Gastrocnemius medialis (tissue), 4 donors: ENCODE data around the gene RWDD2A. TPM values are rescaled to one million over a fixed set of nuclear protein-coding genes. Genes with fewer than 3 reads are reported as not detected.
A peak's percentile ranks its signal among the peaks of the same experiment; 100 is the strongest.

Source experiments
- ATAC-seq, 2 donors: fragments of 150-250 bp; one replicate each; pipeline ENCODE4 v1.9.1; 2016
- DNase-seq, 2 donors: peaks; one replicate each; pipeline ENCODE4 v3.0.0-alpha.2; 2019
- H3K27ac ChIP-seq, 4 donors: fragments of 200-600 bp; sonication (generic); 1 replicate in 1 of 4; 2 replicates in 3 of 4; pipeline ENCODE4 v1.5.1; 2016 to 2018; ENCODE audit warnings: mild to moderate bottlenecking in 2 of 4, moderate library complexity in 1 of 4
- H3K27me3 ChIP-seq, 3 donors: fragments of 200-600 bp; sonication (generic) in 2 of 3; 1 replicate in 1 of 3; 2 replicates in 2 of 3; pipeline versions ENCODE4 v1.5.1 to v1.6.0; 2016 to 2019; ENCODE audit warnings: mild to moderate bottlenecking in 1 of 3, moderate library complexity in 1 of 3
- H3K36me3 ChIP-seq, 2 donors: fragments of 200-600 bp; sonication (generic) in 1 of 2; one replicate each; pipeline ENCODE4 v1.5.1; 2017 to 2018
- H3K4me1 ChIP-seq, 2 donors: fragments of 200-600 bp; sonication (generic) in 1 of 2; one replicate each; pipeline ENCODE4 v1.5.1; 2016 to 2017; ENCODE audit warnings: mild to moderate bottlenecking in 2 of 2
- H3K4me3 ChIP-seq, 4 donors: fragments of 200-600 bp; sonication (generic) in 3 of 4; 1 replicate in 1 of 4; 2 replicates in 3 of 4; pipeline ENCODE4 v1.5.1; 2016 to 2019; ENCODE audit warnings: mild to moderate bottlenecking in 2 of 4
- H3K9me3 ChIP-seq, 3 donors: fragments of 200-600 bp; sonication (generic) in 2 of 3; 1 replicate in 1 of 3; 2 replicates in 2 of 3; pipeline ENCODE4 v1.5.1; 2016 to 2019
- POLR2A ChIP-seq, 2 donors: fragments of 450-650 bp; IDR thresholded peaks; one replicate each; pipeline ENCODE4 v1.6.1; 2017; ENCODE audit warnings: antibody characterized with exemption in 2 of 2, mild to moderate bottlenecking in 2 of 2, moderate library complexity in 2 of 2
- in situ Hi-C, 4 donors: fragments of 200-750 bp; cut with MboI; loops; one replicate each; pipeline versions ENCODE4 v1.15.0 to v1.8.0; 2017; ENCODE audit warnings: low sequenced_read_pairs in 4 of 4
- intact Hi-C: fragments of 100-400 bp; cut with DNase I; formaldehyde crosslinking; loops from one replicate; pipeline ENCODE4 v1.15.1; 2023; ENCODE audit warnings: low total_unique reads
- total RNA-seq, 4 donors: library from RNA; depleted of rRNA; stranded (reverse); fragments of >200 nt; gene quantifications; one replicate each; pipeline versions ENCODE4 v1.1.0 to v1.2.3, GENCODE V29; 2016
- TF ChIP-seq, protein P1 (sequence below), 5 experiments: fragments of 450-650 bp in 3 of 5; fragments of 200-600 bp in 2 of 5; sonication (generic) in 2 of 5; IDR thresholded peaks in 4 of 5; conservative IDR thresholded peaks in 1 of 5; 1 replicate in 4 of 5; 2 replicates in 1 of 5; pipeline ENCODE4 v1.5.1; 2016 to 2019; ENCODE audit warnings: antibody characterized with exemption in 5 of 5, mild to moderate bottlenecking in 3 of 5, moderate library complexity in 3 of 5

RWDD2A gene
- total RNA-seq, 4 donors from 2014 or later, result 0.61 to 1.9 (median 1.2) TPM

DNA sequence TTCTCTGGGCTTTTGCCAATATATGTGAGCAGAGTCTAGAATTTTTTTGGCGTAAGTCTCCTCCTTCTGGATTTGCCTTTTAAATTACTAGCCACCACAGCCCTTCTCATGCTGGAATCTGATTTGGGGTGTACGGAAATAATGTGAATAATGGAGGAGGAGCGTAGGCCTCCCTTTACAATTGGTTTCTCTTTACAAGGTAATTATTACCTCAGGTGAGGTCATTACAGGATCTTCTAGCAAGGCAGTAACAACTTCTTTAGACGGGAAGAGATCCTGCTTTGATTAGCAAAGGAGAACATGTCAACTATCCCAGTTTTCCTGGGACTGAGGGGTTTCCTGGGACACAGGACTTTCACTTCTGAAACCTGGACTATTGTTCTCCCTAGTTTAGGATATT is 8.9 kb downstream of the RWDD2A start:
- ATAC-seq (no peak), DNase-seq (no peak)
- no peaks in the 10 kb centered on the region for H3K9me3 ChIP-seq
- peaks cover 0 to 6% of the 10 kb centered on the region in 2 donors for H3K4me1 ChIP-seq
- H3K27ac ChIP-seq, result no peak overlapping the region
- TF ChIP-seq POLR2A (IDR thresholded peaks at IDR 0.05), result no peak
- TF ChIP-seq, protein P1, sequence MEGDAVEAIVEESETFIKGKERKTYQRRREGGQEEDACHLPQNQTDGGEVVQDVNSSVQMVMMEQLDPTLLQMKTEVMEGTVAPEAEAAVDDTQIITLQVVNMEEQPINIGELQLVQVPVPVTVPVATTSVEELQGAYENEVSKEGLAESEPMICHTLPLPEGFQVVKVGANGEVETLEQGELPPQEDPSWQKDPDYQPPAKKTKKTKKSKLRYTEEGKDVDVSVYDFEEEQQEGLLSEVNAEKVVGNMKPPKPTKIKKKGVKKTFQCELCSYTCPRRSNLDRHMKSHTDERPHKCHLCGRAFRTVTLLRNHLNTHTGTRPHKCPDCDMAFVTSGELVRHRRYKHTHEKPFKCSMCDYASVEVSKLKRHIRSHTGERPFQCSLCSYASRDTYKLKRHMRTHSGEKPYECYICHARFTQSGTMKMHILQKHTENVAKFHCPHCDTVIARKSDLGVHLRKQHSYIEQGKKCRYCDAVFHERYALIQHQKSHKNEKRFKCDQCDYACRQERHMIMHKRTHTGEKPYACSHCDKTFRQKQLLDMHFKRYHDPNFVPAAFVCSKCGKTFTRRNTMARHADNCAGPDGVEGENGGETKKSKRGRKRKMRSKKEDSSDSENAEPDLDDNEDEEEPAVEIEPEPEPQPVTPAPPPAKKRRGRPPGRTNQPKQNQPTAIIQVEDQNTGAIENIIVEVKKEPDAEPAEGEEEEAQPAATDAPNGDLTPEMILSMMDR (IDR thresholded peaks at IDR 0.05 in 4 of 5, conservative IDR thresholded peaks at IDR 0.05 in 1 of 5), result no peak
- H3K36me3 ChIP-seq, result peaks cover 0 to 6% of the 10 kb centered on the region in 2 donors
- intact Hi-C loops, result no loop called here
- H3K27me3 ChIP-seq, result no peaks in the 10 kb centered on the region
- no peak overlapping the region for H3K4me3 ChIP-seq
- in situ Hi-C loops, result no loop called here

DNA sequence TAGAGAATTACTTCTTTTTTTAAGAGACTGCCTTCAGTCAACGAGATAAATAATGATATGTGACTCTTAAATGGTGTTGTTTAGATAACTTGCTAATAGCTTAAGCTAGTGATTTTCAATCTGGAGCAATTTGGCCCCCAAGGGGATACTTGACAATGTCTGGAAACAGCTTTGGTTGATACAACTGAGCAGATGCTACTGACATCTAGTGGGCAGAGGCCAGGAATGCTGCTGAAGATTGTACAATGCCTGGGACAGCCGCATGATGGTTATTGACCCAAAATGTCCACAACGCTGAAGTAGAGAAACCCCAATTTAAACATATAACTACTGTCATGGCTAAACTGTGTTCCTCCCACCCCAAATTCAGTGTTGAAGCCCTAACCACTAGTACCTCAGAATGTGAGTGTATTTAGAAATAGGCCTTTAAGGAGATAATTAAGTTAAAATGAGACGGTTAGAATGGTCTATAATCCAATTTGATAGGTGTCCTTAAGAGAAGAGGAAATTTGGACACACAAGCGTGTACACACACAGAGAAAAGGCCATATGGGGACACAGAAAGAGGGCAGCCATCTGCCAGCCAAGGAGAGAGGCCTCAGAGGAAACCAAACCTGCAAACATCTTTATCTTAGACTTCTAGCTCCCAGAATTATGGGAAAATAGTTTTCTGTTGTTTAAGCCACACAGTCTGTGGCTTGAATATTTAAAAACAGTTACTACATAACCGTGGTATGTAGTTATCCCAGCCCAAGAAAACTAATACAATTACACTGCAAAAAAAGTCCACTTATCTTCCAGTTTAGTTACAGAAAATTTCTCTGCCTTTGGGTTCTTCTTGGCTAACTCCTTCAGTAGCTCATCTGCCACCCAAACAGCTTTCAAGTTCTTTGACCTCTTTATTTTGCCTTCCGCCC is 22.2 kb downstream of the RWDD2A start:
- ATAC-seq, result peak; percentile 83 to 86
- Histone ChIP-seq H3K27me3 (no peaks in the 10 kb centered on the region), H3K36me3 (no peaks in the 10 kb centered on the region), H3K4me3 (no peak overlapping the region), H3K9me3 (no peaks in the 10 kb centered on the region), H3K27ac (no peak overlapping the region), H3K4me1 (peaks cover 7% of the 10 kb centered on the region in 2 donors)
- TF ChIP-seq, protein P1 (IDR thresholded peaks at IDR 0.05 in 4 of 5, conservative IDR thresholded peaks at IDR 0.05 in 1 of 5), result peak in 4 of 5 experiments; percentile 40 to 76 (median 58)
- TF ChIP-seq POLR2A (IDR thresholded peaks at IDR 0.05), result no peak
- peak; percentile 17 to 40 for DNase-seq
- intact Hi-C loops (loop anchor here (1.0 kb wide), 1 partner anchor 148 kb away; the partner anchor contains the start of gene DOP1A), in situ Hi-C loops (no loop called here)

GRCh38 chr6:83216806-83217205 is 23.6 kb downstream of the RWDD2A start:
- Histone ChIP-seq H3K4me3 (no peak overlapping the region), H3K36me3 (no peaks in the 10 kb centered on the region), H3K4me1 (peaks cover 7% of the 10 kb centered on the region in 2 donors), H3K27me3 (no peaks in the 10 kb centered on the region), H3K27ac (no peak overlapping the region), H3K9me3 (no peaks in the 10 kb centered on the region)
- no peak for TF ChIP-seq POLR2A (IDR thresholded peaks at IDR 0.05)
- TF ChIP-seq, protein P1 (IDR thresholded peaks at IDR 0.05 in 4 of 5, conservative IDR thresholded peaks at IDR 0.05 in 1 of 5), result no peak
- in situ Hi-C loops, result no loop called here
- DNase-seq, result no peak
- no peak for ATAC-seq
- intact Hi-C loops, result no loop called here

GRCh38 chr6:83218646-83219045 is 25.5 kb downstream of the RWDD2A start:
- no peak for DNase-seq
- Histone ChIP-seq H3K36me3 (no peaks in the 10 kb centered on the region), H3K4me3 (no peak overlapping the region), H3K4me1 (peaks cover 7% of the 10 kb centered on the region in 2 donors), H3K27me3 (no peaks in the 10 kb centered on the region), H3K9me3 (no peaks in the 10 kb centered on the region), H3K27ac (no peak overlapping the region)
- TF ChIP-seq, protein P1 (IDR thresholded peaks at IDR 0.05 in 4 of 5, conservative IDR thresholded peaks at IDR 0.05 in 1 of 5), result no peak
- TF ChIP-seq POLR2A (IDR thresholded peaks at IDR 0.05), result no peak
- intact Hi-C loops (no loop called here), in situ Hi-C loops (no loop called here)
- no peak for ATAC-seq
